SK-MEL-5 (cell line): ENCODE results near the gene KLK8. TPM values are rescaled to one million over a fixed set of nuclear protein-coding genes. Genes with fewer than 3 reads are reported as not detected.

Source experiments
- DNase-seq: peaks from one replicate; pipeline ENCODE4 v3.0.0-alpha.2; 2016; ENCODE audit warnings: low read depth, low spot score
- in situ Hi-C: cut with HindIII; loops from 2 replicates; pipeline ENCODE4 v1.10.0; 2016; ENCODE audit warnings: low sequenced_read_pairs, high pct_unique_total_duplicates, low pct_unique_long_range_greater_than_20kb
- polyA plus RNA-seq, 2 experiments: library from polyadenylated mRNA; depleted of rRNA; stranded (reverse); fragments of >200 nt; gene quantifications; 2 replicates each; pipeline ENCODE4 v1.2.3, GENCODE V29; 2015
- total RNA-seq: library from RNA; depleted of rRNA; stranded (reverse); fragments of >200 nt; shearing (Covaris generic); gene quantifications from 2 replicates; pipeline ENCODE4 v1.2.3, GENCODE V29; 2014; rRNA removed

Gene KLK8
- 0.96 TPM in 1 of 2 replicates, not detected in the other for total RNA-seq
- not detected in 2 replicates for polyA plus RNA-seq (2015; cell fraction: cytosol; rRNA removed)
- 0.43 TPM in 1 of 2 replicates, not detected in the other for polyA plus RNA-seq (2015; cell fraction: nucleus; rRNA removed)

- in situ Hi-C loops: no loop called here
- no peak for DNase-seq
Observed at GRCh38 chr19:51001515-51001914, at the start of gene KLK8. Gene KLK8 (minus strand): TSS chr19:51001604. CDS start chr19:51001167, 437 bp downstream.

- DNase-seq: no peak
- in situ Hi-C loops: no loop called here
Observed at GRCh38 chr19:51047031-51047335, 45.6 kb upstream of the KLK8 start.

GRCh38 chr19:51044327-51044726 lies 42.9 kb upstream of the KLK8 start:
- in situ Hi-C loops: no loop called here
- DNase-seq: no peak

GRCh38 chr19:51043497-51043896 lies 42.1 kb upstream of the KLK8 start:
- no peak for DNase-seq
- in situ Hi-C loops: no loop called here

- in situ Hi-C loops: no loop called here
- DNase-seq: no peak
Observed at GRCh38 chr19:51040151-51040550, 38.7 kb upstream of the KLK8 start.

- peak; percentile 17 for DNase-seq
- in situ Hi-C loops: no loop called here
Observed at GRCh38 chr19:51036519-51036918, 35.1 kb upstream of the KLK8 start.

GRCh38 chr19:51034704-51035103 lies 33.3 kb upstream of the KLK8 start, which contains the start of gene KLK12:
Gene KLK12 (minus strand): TSS chr19:51035002. CDS start chr19:51034621, 381 bp downstream.
- in situ Hi-C loops: no loop called here
- DNase-seq: no peak

GRCh38 chr19:51031880-51032225 lies 30.4 kb upstream of the KLK8 start:
- no peak for DNase-seq
- in situ Hi-C loops: no loop called here

- DNase-seq: no peak
- in situ Hi-C loops: no loop called here
Observed at GRCh38 chr19:51031220-51031879, 29.9 kb upstream of the KLK8 start.

GRCh38 chr19:51030631-51031030 lies 29.2 kb upstream of the KLK8 start:
- in situ Hi-C loops: no loop called here

GRCh38 chr19:51029718-51030117 lies 28.3 kb upstream of the KLK8 start:
- DNase-seq: peak; percentile 39
- in situ Hi-C loops: no loop called here

More at GRCh38 chr19:51030631-51031030, 29.2 kb upstream of the KLK8 start:
- no peak for DNase-seq

GRCh38 chr19:51027873-51028272 lies 26.5 kb upstream of the KLK8 start:
- in situ Hi-C loops: no loop called here
- DNase-seq: no peak

- DNase-seq: no peak
- in situ Hi-C loops: no loop called here
Observed at GRCh38 chr19:51027126-51027806, 25.9 kb upstream of the KLK8 start.

- in situ Hi-C loops: no loop called here
- DNase-seq: no peak
Observed at GRCh38 chr19:51026554-51026831, 25.1 kb upstream of the KLK8 start, which contains the start of gene KLK11. Gene KLK11 (minus strand): TSS chr19:51026616. CDS start chr19:51025631, 985 bp downstream.

GRCh38 chr19:51025809-51026553 lies 24.6 kb upstream of the KLK8 start:
- DNase-seq: no peak
- in situ Hi-C loops: no loop called here

- no peak for DNase-seq
- in situ Hi-C loops: no loop called here
Observed at GRCh38 chr19:51025401-51025800, 24.0 kb upstream of the KLK8 start.

GRCh38 chr19:51024924-51025323 lies 23.5 kb upstream of the KLK8 start:
- in situ Hi-C loops: no loop called here
- no peak for DNase-seq

GRCh38 chr19:51023946-51024345 lies 22.5 kb upstream of the KLK8 start:
- DNase-seq: no peak
- in situ Hi-C loops: no loop called here

GRCh38 chr19:51022526-51022925 lies 21.1 kb upstream of the KLK8 start:
- no peak for DNase-seq
- in situ Hi-C loops: no loop called here
